Nasal cavity respiratory epithelium epithelial cell of viscerocranial mucosa (primary cell): ENCODE data around the gene PCDHA4. TPM values are rescaled to one million over a fixed set of nuclear protein-coding genes. Genes with fewer than 3 reads are reported as not detected.

ENCODE experiments used
- total RNA-seq: library from RNA; depleted of rRNA; stranded (reverse); fragments of >200 nt; gene quantifications from 2 replicates; pipeline ENCODE4 v1.2.3, GENCODE V29; 2014

Gene PCDHA4
- 0.34 and 2.3 TPM in 2 replicates for total RNA-seq

GRCh38 chr5:140806834-140807775 lies at the start of gene PCDHA4:
PCDHA4 (plus strand) TSS chr5:140807068.

DNA sequence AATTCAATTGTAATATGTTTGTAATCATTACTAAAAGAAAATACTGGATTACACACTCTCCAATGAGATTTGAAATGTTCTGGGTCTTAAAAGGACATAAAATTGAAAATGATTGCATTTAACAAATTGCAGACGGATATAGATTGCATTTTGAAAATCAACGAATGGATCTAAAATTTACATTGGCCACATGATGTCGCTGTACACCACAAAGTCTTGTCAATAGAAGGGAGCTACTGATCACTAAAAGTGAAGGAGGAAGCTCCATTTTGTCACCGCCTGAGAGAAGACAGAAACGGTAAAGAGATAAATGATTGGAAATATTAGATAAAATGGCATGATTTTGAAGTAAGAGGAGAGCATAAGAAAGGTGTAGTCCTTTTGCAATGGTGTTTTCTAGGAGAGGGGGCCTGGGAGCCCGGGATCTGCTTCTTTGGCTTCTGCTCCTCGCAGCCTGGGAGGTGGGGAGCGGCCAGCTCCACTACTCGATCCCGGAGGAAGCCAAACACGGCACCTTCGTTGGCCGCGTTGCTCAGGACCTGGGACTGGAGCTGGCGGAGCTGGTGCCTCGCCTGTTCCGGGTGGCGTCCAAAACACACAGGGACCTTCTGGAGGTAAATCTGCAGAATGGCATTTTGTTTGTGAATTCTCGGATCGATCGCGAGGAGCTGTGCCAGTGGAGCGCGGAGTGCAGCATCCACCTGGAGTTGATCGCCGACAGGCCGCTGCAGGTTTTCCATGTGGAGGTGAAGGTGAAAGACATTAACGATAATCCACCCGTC lies 20.8 kb upstream of the PCDHA4 start, which contains the start of gene PCDHA1:
TSS of gene PCDHA1 (plus strand) at position 236 of the 782 bp plus-strand sequence.

GRCh38 chr5:140794595-140795258 lies 12.1 kb upstream of the PCDHA4 start, which contains the start of gene PCDHA2:
PCDHA2 (plus strand) TSS chr5:140794852.

DNA sequence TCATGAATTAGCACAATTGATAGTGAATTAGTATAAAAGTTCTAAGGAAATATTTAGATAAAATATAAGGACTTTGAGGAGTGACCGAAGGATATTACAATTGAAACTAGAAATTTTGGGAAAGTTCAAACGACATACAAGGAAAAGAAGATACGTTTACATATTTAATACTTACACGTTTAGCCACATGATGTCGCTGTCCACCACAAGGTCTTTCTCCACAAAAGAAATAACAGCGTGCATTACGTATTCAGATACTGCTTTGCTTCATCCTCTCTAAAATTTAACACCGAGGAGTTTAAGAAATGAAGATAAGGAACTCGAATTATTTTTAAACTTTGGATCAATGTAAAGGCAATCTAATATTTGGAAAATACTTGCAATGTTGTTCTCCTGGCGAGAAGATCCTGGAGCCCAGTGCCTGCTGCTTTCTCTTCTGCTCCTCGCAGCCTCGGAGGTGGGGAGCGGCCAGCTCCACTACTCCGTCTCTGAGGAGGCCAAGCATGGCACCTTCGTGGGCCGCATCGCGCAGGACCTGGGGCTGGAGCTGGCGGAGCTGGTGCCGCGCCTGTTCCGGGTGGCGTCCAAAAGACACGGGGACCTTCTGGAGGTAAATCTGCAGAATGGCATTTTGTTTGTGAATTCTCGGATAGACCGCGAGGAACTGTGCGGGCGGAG lies 5.9 kb upstream of the PCDHA4 start, which contains the start of gene PCDHA3:
TSS of gene PCDHA3 (plus strand) at position 242 of the 678 bp plus-strand sequence.

DNA sequence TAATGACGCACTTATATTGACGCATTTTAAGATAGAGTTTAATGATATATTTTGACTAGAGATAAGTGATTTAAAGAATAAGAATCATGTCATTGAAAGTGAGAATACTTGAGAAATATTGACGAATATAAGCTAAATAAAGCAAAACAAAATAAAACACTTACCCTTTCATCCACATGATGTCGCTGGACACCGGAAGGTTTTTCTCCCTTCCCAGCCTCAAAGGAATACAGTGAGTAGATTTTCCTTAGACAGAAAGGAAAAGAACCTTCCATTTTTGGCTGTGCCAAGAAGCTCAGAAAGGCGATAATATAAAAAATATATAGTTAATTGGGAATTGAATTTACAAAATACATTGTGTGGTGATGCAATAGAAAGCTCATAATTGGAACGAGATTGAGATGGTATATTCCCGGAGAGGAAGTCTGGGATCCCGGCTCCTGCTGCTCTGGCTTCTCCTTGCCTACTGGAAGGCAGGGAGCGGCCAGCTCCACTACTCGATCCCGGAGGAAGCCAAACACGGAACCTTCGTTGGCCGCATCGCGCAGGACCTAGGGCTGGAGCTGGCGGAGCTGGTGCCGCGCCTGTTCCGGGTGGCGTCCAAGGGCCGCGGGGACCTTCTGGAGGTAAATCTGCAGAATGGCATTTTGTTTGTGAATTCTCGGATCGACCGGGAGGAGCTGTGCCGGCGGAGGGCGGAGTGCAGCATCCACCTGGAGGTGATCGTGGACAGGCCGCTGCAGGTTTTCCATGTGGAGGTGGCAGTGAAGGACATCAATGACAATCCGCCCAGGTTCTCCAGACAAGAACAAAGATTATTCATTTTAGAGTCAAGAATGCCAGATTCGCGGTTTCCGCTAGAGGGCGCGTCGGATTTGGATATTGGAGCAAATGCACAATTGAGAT lies 14.8 kb downstream of the PCDHA4 start, which contains the start of gene PCDHA5:
TSS of gene PCDHA5 (plus strand) at position 239 of the 906 bp plus-strand sequence.

GRCh38 chr5:140827704-140828361 lies 21.0 kb downstream of the PCDHA4 start, which contains the start of gene PCDHA6:
PCDHA6 (plus strand) TSS chr5:140827960; CDS start chr5:140828092, 132 bp downstream.

DNA sequence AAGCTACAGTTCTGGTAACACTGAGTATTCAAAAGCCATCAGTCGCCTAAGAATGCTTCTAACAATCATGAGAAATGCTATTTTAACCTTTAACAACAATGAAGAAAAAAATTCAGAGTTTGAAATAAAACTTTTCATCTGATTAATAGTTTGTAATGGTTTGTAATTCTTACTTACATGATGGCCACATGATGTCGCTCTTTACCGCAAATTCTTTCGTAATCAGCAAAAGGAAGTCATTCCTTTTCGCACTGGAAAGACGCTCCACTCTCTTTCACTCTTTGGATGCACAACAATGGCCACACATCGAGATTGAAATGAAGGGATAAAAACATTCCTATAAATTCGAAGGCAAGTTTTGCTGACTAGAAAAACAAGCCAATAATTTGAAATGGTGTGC lies 27.1 kb downstream of the PCDHA4 start, which contains the start of gene PCDHA7:
TSS of gene PCDHA7 (plus strand) at position 277 of the 400 bp plus-strand sequence. CDS start at position 392, 115 bp downstream.

GRCh38 chr5:140840978-140841962 lies 34.4 kb downstream of the PCDHA4 start, which contains the start of gene PCDHA8:
PCDHA8 (plus strand) TSS chr5:140841187; CDS start chr5:140841322, 135 bp downstream.

DNA sequence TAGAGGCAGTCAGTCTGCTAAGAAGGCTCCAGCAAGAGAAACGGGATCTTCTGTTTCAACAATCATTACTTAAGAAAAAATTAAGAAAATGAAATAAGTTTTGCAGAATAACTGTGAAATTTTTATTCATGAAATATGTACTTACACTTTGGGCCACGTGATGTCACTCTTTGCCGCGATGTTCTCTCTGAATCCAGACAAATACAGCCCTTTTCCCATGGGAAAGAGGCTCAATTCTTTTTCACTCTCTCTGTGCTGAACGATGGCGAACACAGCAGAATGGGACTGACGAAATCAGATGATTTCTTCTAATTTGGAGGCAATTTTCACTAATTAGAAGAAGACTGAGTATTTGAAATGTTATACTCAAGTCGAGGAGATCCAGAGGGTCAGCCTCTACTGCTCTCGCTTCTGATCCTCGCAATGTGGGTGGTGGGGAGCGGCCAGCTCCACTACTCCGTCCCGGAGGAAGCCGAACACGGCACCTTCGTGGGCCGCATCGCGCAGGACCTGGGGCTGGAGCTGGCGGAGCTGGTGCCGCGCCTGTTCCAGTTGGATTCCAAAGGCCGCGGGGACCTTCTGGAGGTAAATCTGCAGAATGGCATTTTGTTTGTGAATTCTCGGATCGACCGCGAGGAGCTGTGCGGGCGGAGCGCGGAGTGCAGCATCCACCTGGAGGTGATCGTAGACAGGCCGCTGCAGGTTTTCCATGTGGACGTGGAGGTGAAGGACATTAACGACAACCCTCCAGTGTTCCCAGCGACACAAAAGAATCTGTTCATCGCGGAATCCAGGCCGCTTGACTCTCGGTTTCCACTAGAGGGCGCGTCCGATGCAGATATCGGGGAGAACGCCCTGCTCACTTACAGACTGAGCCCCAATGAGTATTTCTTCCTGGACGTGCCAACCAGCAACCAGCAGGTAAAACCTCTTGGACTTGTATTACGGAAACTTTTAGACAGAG lies 41.6 kb downstream of the PCDHA4 start, which contains the start of gene PCDHA9:
TSS of gene PCDHA9 (plus strand) at position 244 of the 964 bp plus-strand sequence. CDS start at position 358, 114 bp downstream.

DNA sequence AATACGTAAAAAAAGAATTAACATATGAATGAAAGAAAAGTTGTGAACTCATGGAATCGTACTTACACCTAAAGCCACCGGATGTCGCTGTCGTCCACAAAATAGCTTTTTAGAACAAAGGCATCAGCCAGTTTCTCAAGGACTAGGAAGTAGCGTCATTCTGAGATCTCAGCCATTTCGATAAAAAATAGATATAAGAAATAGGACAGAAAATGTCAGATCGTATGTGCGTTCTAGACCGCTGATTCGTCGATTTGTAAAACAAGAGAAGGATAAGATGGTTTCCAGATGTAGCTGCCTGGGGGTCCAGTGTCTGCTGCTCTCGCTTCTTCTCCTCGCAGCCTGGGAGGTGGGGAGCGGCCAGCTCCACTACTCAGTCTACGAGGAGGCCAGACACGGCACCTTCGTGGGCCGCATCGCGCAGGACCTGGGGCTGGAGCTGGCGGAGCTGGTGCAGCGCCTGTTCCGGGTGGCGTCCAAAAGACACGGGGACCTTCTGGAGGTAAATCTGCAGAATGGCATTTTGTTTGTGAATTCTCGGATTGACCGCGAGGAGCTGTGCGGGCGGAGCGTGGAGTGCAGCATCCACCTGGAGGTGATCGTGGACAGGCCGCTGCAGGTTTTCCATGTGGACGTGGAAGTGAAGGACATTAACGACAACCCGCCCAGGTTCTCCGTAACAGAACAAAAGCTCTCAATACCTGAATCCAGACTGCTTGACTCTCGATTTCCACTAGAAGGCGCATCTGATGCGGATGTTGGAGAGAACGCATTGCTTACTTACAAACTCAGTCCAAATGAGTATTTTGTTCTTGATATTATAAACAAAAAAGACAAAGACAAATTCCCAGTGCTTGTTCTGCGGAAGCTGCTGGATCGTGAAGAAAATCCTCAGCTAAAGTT lies 49.2 kb downstream of the PCDHA4 start, which contains the start of gene PCDHA10:
TSS of gene PCDHA10 (plus strand) at position 126 of the 903 bp plus-strand sequence. CDS start at position 278, 152 bp downstream.

Other genes with a start within 250 kb of the PCDHA4 start
- gene SRA1, start 249.6 kb upstream of the PCDHA4 start, total RNA-seq: 19.9 and 47.5 TPM in 2 replicates
- gene APBB3, start 242.5 kb upstream of the PCDHA4 start, total RNA-seq: 5.8 and 10.4 TPM in 2 replicates
- gene SLC35A4, start 242.2 kb upstream of the PCDHA4 start, total RNA-seq: 16.7 and 53.9 TPM in 2 replicates
- 1.4 and 6.6 TPM in 2 replicates for gene CD14, start 173.9 kb upstream of the PCDHA4 start, total RNA-seq
- gene TMCO6, start 167.6 kb upstream of the PCDHA4 start, total RNA-seq: 10.6 and 12.5 TPM in 2 replicates
- 17.5 and 26.7 TPM in 2 replicates for gene NDUFA2, start 159.4 kb upstream of the PCDHA4 start, total RNA-seq
- 70.4 and 100 TPM in 2 replicates for gene IK, start 159.2 kb upstream of the PCDHA4 start, total RNA-seq
- gene WDR55, start 142.2 kb upstream of the PCDHA4 start, total RNA-seq: 30.7 and 33.2 TPM in 2 replicates
- gene DND1, start 133.5 kb upstream of the PCDHA4 start, total RNA-seq: 0.34 and 0.36 TPM in 2 replicates
- gene HARS1, start 115.7 kb upstream of the PCDHA4 start, total RNA-seq: 45.5 and 62.6 TPM in 2 replicates
- 24.3 and 33.7 TPM in 2 replicates for gene HARS2, start 115.6 kb upstream of the PCDHA4 start, total RNA-seq
- gene ZMAT2, start 106.6 kb upstream of the PCDHA4 start, total RNA-seq: 66.2 and 67.0 TPM in 2 replicates
- under 0.01 TPM in 1 of 2 replicates, not detected in the other for gene PCDHA1, start 20.9 kb upstream of the PCDHA4 start, total RNA-seq
- under 0.01 TPM in 1 of 2 replicates, not detected in the other for gene PCDHA2, start 12.2 kb upstream of the PCDHA4 start, total RNA-seq
- gene PCDHA3, start 6.0 kb upstream of the PCDHA4 start, total RNA-seq: 0.57 TPM in 1 of 2 replicates, not detected in the other
- 0.21 TPM in 1 of 2 replicates, not detected in the other for gene PCDHA5, start 14.5 kb downstream of the PCDHA4 start, total RNA-seq
- under 0.01 and 0.85 TPM in 2 replicates for gene PCDHA6, start 20.9 kb downstream of the PCDHA4 start, total RNA-seq
- under 0.01 and 0.64 TPM in 2 replicates for gene PCDHA7, start 27.2 kb downstream of the PCDHA4 start, total RNA-seq
- gene PCDHA8, start 34.1 kb downstream of the PCDHA4 start, total RNA-seq: 0.21 TPM in 1 of 2 replicates, not detected in the other
- gene PCDHA9, start 41.3 kb downstream of the PCDHA4 start, total RNA-seq: under 0.01 and 0.43 TPM in 2 replicates
- under 0.01 and 1.6 TPM in 2 replicates for gene PCDHA10, start 48.8 kb downstream of the PCDHA4 start, total RNA-seq
- gene PCDHA11, start 61.9 kb downstream of the PCDHA4 start, total RNA-seq: 2.5 and 2.7 TPM in 2 replicates
- gene PCDHA12, start 68.2 kb downstream of the PCDHA4 start, total RNA-seq: under 0.01 and 3.8 TPM in 2 replicates
- under 0.01 and 2.6 TPM in 2 replicates for gene PCDHA13, start 75.1 kb downstream of the PCDHA4 start, total RNA-seq
- gene PCDHAC1, start 119.2 kb downstream of the PCDHA4 start, total RNA-seq: 1.4 and 6.9 TPM in 2 replicates
- 16.7 and 25.5 TPM in 2 replicates for gene PCDHAC2, start 159.4 kb downstream of the PCDHA4 start, total RNA-seq
- not detected in 2 replicates for gene PCDHB1, start 244.3 kb downstream of the PCDHA4 start, total RNA-seq